SK-N-SH treated with all-trans-retinoic acid at 6 μM for 48 hours (cell line): ENCODE results near the gene C16orf95.

Source experiments
- ATAC-seq: fragments of 200-7000 bp; cut with Tn5 transposase; 3 replicates; pipeline ENCODE4 v1.9.1; 2020; ENCODE audit warnings: mild to moderate bottlenecking, moderate library complexity
- ARNTL ChIP-seq: fragments of 450-650 bp; formaldehyde crosslinking; IDR thresholded peaks from 2 replicates; pipeline ENCODE4 v1.5.0; 2020; ENCODE audit warnings: low read depth, mild to moderate bottlenecking, moderate library complexity, borderline replicate concordance
- BACH2 ChIP-seq: fragments of 250-450 bp; sonication (Bioruptor Pico); IDR thresholded peaks from 2 replicates; pipeline ENCODE4 v1.9.0; 2021; ENCODE audit warnings: mild to moderate bottlenecking, borderline replicate concordance
- CREB5 ChIP-seq: fragments of 250-450 bp; sonication (Bioruptor Pico); IDR thresholded peaks from 2 replicates; pipeline ENCODE4 v1.5.1; 2020; ENCODE audit warnings: low read depth, mild to moderate bottlenecking, moderate library complexity
- CSDC2 ChIP-seq: fragments of 250-450 bp; sonication (Bioruptor Pico); IDR thresholded peaks from 2 replicates; pipeline ENCODE4 v1.5.0; 2020; ENCODE audit warnings: mild to moderate bottlenecking, moderate library complexity
- ESRRG ChIP-seq: fragments of 250-450 bp; sonication (Bioruptor Pico); IDR thresholded peaks from 2 replicates; pipeline ENCODE4 v1.6.1; 2021; ENCODE audit warnings: mild to moderate bottlenecking
- GLIS3 ChIP-seq: fragments of 250-450 bp; sonication (Bioruptor Pico); IDR thresholded peaks from 2 replicates; pipeline ENCODE4 v1.5.0; 2020; ENCODE audit warnings: mild to moderate bottlenecking, moderate library complexity
- ISL1 ChIP-seq: fragments of 250-450 bp; sonication (Bioruptor Pico); IDR thresholded peaks from 2 replicates; pipeline ENCODE4 v2.1.2; 2022; ENCODE audit warnings: mild to moderate bottlenecking, moderate library complexity
- OSR1 ChIP-seq: fragments of 250-450 bp; sonication (Bioruptor Pico); IDR thresholded peaks from 2 replicates; pipeline ENCODE4 v1.8.0; 2022; ENCODE audit warnings: moderate library complexity, mild to moderate bottlenecking, inconsistent platforms
- PPARA ChIP-seq: fragments of 250-450 bp; sonication (Bioruptor Pico); IDR thresholded peaks from 2 replicates; pipeline ENCODE4 v1.5.0; 2020; ENCODE audit warnings: mild to moderate bottlenecking, borderline replicate concordance
- RARB ChIP-seq: fragments of 250-450 bp; sonication (Bioruptor Pico); IDR thresholded peaks from 2 replicates; pipeline ENCODE4 v1.8.0; 2021; ENCODE audit warnings: mild to moderate bottlenecking, moderate library complexity
- SNAI2 ChIP-seq: fragments of 250-450 bp; sonication (Bioruptor Pico); IDR thresholded peaks from 2 replicates; pipeline ENCODE4 v1.5.0; 2020; ENCODE audit warnings: mild to moderate bottlenecking, moderate library complexity
- TCF4 ChIP-seq: fragments of 250-450 bp; sonication (Bioruptor Pico); IDR thresholded peaks from 2 replicates; pipeline ENCODE4 v1.8.0; 2021; ENCODE audit warnings: mild to moderate bottlenecking, moderate library complexity, borderline replicate concordance
- TOX ChIP-seq: fragments of 250-450 bp; sonication (Bioruptor Pico); IDR thresholded peaks from 2 replicates; pipeline ENCODE4 v1.8.0; 2021; ENCODE audit warnings: mild to moderate bottlenecking, moderate library complexity, borderline replicate concordance
- TSHZ2 ChIP-seq: fragments of 250-450 bp; sonication (Bioruptor Pico); IDR thresholded peaks from 2 replicates; pipeline ENCODE4 v1.5.0; 2020; ENCODE audit warnings: mild to moderate bottlenecking, moderate library complexity
- ZC3H10 ChIP-seq: fragments of 250-450 bp; sonication (Bioruptor Pico); IDR thresholded peaks from 2 replicates; pipeline ENCODE4 v1.5.1; 2021; ENCODE audit warnings: mild to moderate bottlenecking, moderate library complexity
- ZFP3 ChIP-seq: fragments of 250-450 bp; sonication (Bioruptor Pico); IDR thresholded peaks from 2 replicates; pipeline ENCODE4 v1.5.0; 2020; ENCODE audit warnings: mild to moderate bottlenecking, moderate library complexity
- ZNF565 ChIP-seq: fragments of 450-650 bp; formaldehyde crosslinking; conservative IDR thresholded peaks from 2 replicates; pipeline ENCODE4 v1.5.0; 2020; ENCODE audit warnings: low read depth, mild to moderate bottlenecking, moderate library complexity
- TF ChIP-seq, protein P1 (sequence below): fragments of 250-450 bp; sonication (Bioruptor Pico); IDR thresholded peaks from 2 replicates; pipeline ENCODE4 v1.8.0; 2021; ENCODE audit warnings: low read depth, mild to moderate bottlenecking, moderate library complexity, borderline replicate concordance
- TF ChIP-seq, protein P2 (sequence below): fragments of 250-450 bp; sonication (Bioruptor Pico); IDR thresholded peaks from 2 replicates; pipeline ENCODE4 v1.8.0; 2020; ENCODE audit warnings: mild to moderate bottlenecking, moderate library complexity, borderline replicate concordance

Gene C16orf95

GRCh38 chr16:87293990-87294389 is 23.2 kb downstream of the C16orf95 start:
- TF ChIP-seq TCF4 (CRISPR knock-in tag) (no peak), SNAI2 (CRISPR knock-in tag) (no peak), ARNTL (CRISPR knock-in tag) (no peak), CREB5 (CRISPR knock-in tag) (no peak), ZFP3 (CRISPR knock-in tag) (no peak), GLIS3 (CRISPR knock-in tag) (no peak), ESRRG (no peak), RARB (no peak)
- TF ChIP-seq, protein P1, sequence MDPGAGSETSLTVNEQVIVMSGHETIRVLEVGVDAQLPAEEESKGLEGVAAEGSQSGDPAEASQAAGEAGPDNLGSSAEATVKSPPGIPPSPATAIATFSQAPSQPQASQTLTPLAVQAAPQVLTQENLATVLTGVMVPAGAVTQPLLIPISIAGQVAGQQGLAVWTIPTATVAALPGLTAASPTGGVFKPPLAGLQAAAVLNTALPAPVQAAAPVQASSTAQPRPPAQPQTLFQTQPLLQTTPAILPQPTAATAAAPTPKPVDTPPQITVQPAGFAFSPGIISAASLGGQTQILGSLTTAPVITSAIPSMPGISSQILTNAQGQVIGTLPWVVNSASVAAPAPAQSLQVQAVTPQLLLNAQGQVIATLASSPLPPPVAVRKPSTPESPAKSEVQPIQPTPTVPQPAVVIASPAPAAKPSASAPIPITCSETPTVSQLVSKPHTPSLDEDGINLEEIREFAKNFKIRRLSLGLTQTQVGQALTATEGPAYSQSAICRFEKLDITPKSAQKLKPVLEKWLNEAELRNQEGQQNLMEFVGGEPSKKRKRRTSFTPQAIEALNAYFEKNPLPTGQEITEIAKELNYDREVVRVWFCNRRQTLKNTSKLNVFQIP (CRISPR knock-in tag): no peak
- no peak for ATAC-seq

DNA sequence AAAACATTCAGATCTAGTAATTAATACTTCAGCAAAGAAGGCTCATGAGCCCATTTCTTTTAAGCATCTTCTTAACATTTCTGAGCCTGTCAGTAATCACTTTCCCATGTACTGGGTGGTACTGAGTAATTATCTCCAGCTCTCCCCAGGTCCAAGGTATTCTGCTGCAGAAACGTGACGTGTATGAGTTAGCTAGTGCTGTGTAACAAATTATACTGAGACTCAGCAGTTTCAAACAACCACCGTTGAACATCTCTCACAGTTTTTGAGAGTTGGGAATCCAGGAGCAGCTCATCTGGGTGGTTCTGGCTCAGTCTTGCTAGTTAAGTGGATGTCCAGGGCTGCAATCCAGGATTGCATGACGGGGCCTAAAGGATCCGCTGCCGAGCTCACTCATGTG is 25.2 kb downstream of the C16orf95 start:
- TF ChIP-seq GLIS3 (CRISPR knock-in tag): no peak
- TF ChIP-seq CSDC2: no peak
- TF ChIP-seq ZNF565: no peak
- no peak for TF ChIP-seq RARB
- no peak for TF ChIP-seq TOX (CRISPR knock-in tag)
- TF ChIP-seq, protein P2, sequence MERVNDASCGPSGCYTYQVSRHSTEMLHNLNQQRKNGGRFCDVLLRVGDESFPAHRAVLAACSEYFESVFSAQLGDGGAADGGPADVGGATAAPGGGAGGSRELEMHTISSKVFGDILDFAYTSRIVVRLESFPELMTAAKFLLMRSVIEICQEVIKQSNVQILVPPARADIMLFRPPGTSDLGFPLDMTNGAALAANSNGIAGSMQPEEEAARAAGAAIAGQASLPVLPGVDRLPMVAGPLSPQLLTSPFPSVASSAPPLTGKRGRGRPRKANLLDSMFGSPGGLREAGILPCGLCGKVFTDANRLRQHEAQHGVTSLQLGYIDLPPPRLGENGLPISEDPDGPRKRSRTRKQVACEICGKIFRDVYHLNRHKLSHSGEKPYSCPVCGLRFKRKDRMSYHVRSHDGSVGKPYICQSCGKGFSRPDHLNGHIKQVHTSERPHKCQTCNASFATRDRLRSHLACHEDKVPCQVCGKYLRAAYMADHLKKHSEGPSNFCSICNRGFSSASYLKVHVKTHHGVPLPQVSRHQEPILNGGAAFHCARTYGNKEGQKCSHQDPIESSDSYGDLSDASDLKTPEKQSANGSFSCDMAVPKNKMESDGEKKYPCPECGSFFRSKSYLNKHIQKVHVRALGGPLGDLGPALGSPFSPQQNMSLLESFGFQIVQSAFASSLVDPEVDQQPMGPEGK (CRISPR knock-in tag): no peak
- TF ChIP-seq CREB5 (CRISPR knock-in tag): no peak
- TF ChIP-seq ZC3H10 (CRISPR knock-in tag): no peak
- TF ChIP-seq OSR1 (CRISPR knock-in tag): no peak
- no peak for TF ChIP-seq PPARA (CRISPR knock-in tag)
- TF ChIP-seq TSHZ2 (CRISPR knock-in tag): no peak
- TF ChIP-seq SNAI2 (CRISPR knock-in tag): no peak
- TF ChIP-seq, all 23 proteins: peak for 0
- no peak for ATAC-seq

DNA sequence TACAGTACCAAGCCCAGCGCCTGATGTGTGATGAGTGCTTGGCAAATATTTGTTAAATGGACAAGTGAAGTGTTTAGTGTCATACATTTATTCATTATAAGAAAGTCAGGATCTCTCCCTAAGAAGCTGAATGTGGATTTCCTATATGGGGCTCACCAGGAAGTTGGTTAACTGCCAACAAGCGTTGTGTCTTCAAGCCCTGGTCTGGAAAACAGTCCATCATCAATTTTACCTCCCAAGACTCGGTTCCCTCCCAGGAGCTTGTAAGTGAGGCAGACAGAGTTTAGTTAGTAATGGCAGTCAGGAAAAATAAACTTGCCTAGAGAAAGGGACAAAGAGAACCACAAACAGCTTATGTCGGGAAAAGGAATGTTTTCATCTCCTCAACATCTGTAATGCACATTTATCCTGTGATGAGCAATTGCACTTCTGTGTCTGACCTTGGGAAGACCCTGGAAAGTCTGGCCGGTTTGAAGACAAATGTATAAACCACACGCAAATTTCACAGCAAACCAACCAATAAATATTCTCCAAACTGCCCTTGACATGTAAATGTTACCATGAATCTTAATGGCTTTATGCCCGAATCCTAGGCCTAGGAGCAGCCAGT is 28.3 kb downstream of the C16orf95 start:
- ATAC-seq: no peak
- no peak for TF ChIP-seq RARB

GRCh38 chr16:87286839-87287626 is 30.2 kb downstream of the C16orf95 start:
- no peak for ATAC-seq
- no peak for TF ChIP-seq CREB5 (CRISPR knock-in tag)
- no peak for TF ChIP-seq SNAI2 (CRISPR knock-in tag)
- no peak for TF ChIP-seq ISL1 (CRISPR knock-in tag)
- no peak for TF ChIP-seq TCF4 (CRISPR knock-in tag)
- TF ChIP-seq, protein P2 (CRISPR knock-in tag): no peak
- no peak for TF ChIP-seq BACH2
- no peak for TF ChIP-seq RARB
- TF ChIP-seq, protein P1 (CRISPR knock-in tag): no peak
